HG03342 (cell line): ENCODE data around the gene EVI5.

Source experiments
- ATAC-seq: cut with Tn5 transposase; IDR thresholded peaks from one replicate; pipeline ENCODE4 v1.9.1; 2021; ENCODE audit warnings: mild to moderate bottlenecking, moderate library complexity; ENCODE audit not compliant: unreplicated experiment

Gene EVI5

DNA sequence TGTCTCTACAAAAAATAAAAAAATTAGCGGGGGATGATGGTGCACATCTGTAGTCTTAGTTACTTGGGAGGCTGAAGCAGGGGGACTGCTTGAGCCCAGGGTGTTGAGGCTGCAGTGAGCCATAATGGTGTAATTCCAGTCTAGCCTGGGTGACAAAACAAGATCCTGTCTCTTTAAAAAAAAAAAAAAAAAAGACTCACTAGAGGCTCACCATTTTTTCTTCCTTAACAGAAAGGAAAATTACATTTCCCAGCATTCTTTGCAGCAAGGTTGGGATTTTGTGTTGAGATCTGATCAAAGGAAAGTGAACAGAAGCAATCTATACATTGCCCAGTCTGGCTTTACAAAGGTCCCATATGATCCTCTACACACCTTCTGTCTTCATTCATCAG lies 319.7 kb downstream of the EVI5 start:
- ATAC-seq: no peak

DNA sequence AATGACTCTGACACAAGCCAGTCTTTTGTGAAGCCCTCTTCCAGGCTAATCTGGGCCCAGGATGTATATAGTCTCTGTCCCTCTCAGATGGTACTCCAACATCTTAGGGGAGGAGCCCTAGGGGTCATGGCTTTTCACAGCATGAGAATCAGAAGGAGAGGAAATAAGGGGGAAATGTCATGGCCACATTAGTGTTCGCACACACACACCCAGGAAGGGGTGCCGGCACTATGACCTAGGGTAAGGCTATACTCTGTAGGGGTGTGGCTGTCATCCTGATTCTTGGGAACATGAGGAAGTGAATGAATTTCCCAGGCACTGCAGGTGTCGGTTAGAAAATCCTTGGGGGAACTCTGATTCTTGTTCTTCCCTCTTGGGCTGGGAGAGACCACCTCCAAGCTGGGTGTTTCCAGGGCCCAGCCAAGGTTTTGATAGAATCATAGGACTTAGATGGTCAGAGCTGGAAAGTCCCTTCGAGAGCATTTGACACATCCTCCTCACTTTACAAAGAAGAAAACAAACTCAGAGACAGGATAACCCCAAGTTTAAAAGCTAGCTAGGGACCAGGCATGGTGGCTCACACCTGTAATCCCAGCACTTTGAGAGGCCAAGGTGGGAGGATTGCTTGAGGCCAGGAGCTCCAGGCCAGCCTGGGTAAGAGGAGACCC lies 320.2 kb downstream of the EVI5 start:
- ATAC-seq: no peak

DNA sequence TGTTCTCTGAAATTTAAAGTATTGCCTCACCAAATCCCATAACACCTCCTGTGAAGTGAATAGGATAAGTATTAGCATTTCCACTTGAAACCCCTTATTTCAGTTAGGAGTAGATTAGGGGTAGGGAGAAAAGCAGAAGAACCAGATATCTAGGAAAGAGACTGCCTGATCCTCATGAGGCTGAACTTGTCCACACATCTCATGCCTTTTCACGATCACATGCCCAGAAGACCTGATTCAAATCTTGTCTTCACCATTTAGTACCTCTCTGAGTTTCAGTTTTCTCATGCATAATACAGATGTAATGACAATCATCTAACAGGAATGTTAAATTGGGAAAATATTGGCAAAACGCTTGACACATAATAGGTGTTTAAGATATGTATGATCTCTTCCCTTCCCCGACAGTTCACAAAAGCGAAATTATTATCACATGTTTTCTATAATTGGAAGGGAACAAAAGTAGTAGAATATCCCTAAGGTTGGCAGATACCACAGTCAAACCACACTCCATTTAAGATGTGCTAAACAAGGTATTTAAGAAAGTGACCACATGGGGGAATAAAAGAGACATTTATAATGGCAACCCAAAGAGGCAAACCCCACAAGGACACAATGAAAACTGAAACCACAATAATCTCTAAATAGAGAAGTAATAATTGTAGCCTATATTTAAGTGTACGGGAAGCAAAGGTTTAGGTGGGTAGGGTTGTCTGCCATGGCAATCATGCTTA lies 323.4 kb downstream of the EVI5 start:
- peak; percentile 70 for ATAC-seq

DNA sequence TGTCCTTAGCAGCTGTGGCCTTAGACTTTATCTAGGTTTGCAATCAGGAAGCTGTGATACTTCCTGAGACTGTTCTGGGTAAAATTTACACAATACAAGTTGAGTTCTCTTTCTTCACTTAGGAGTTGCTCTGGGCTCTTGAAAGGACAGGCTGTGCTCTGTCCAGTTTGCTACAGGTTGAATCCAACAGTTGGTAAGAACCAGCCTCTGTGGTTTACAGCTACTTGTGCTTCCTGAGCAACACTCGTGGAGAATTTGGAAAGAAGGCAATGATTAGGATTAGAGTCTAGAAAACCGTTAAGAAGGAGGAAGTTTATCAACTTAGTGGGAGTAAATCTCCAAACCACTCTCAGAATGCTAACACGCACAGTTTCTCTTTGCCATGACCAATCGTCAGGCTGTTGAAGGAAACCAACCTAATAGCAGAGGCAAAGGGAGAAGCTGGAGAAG lies 325.0 kb downstream of the EVI5 start:
- ATAC-seq: no peak
